Stomach (tissue), 9 donors: ENCODE measurements around the gene P2RX6. TPM values are rescaled to one million over a fixed set of nuclear protein-coding genes. Genes with fewer than 3 reads are reported as not detected.

Source experiments
- DNase-seq, 2 donors: peaks; one replicate each; pipeline versions ENCODE4 v3.0.0 to v3.0.0-alpha.2; 2013 to 2019
- H3K27ac ChIP-seq, 5 donors: fragments of 200-600 bp in 4 of 5; sonication (generic) in 4 of 5; one replicate each; pipeline ENCODE4 v1.5.1; 2013 to 2019; ENCODE audit warnings: mild to moderate bottlenecking in 1 of 5, moderate library complexity in 1 of 5
- H3K27me3 ChIP-seq, 3 donors: fragments of 200-600 bp; sonication (generic); one replicate each; pipeline ENCODE4 v1.5.1; 2017 to 2019; ENCODE audit warnings: mixed run types in 1 of 3
- H3K36me3 ChIP-seq, 4 donors: fragments of 200-600 bp; sonication (generic); 1 replicate in 3 of 4; 2 replicates in 1 of 4; pipeline ENCODE4 v1.5.1; 2016 to 2019
- H3K4me1 ChIP-seq, 4 donors: fragments of 200-600 bp; sonication (generic); one replicate each; pipeline ENCODE4 v1.5.1; 2016 to 2019
- H3K4me3 ChIP-seq, 4 donors: fragments of 200-600 bp; sonication (generic) in 3 of 4; one replicate each; pipeline ENCODE4 v1.5.1; 2016 to 2019; ENCODE audit warnings: mild to moderate bottlenecking in 1 of 4
- H3K9me3 ChIP-seq, 4 donors: fragments of 200-600 bp; sonication (generic); one replicate each; pipeline ENCODE4 v1.5.1; 2016 to 2019
- CTCF ChIP-seq, 7 experiments: fragments of 450-650 bp in 4 of 7; fragments of 200-600 bp in 3 of 7; sonication (generic) in 3 of 7; IDR thresholded peaks; one replicate each; pipeline ENCODE4 v1.5.1; 2016 to 2019; ENCODE audit warnings: antibody characterized with exemption in 7 of 7, control low read depth in 2 of 7, mild to moderate bottlenecking in 1 of 7
- EP300 ChIP-seq: sonication (generic); formaldehyde crosslinking; IDR thresholded peaks from one replicate; pipeline ENCODE4 v1.6.1; 2017; ENCODE audit warnings: antibody characterized with exemption
- POLR2A ChIP-seq, 4 donors: fragments of 450-650 bp; IDR thresholded peaks; one replicate each; pipeline ENCODE4 v1.6.1; 2016; ENCODE audit warnings: antibody characterized with exemption in 4 of 4, control low read depth in 2 of 4, mild to moderate bottlenecking in 1 of 4, moderate library complexity in 1 of 4
- POLR2AphosphoS5 ChIP-seq, 3 donors: sonication (generic); formaldehyde crosslinking; IDR thresholded peaks; one replicate each; pipeline ENCODE4 v1.6.1; 2016; ENCODE audit warnings: antibody characterized with exemption in 3 of 3
- WGBS, 5 donors: extraction: QIAGEN DNeasy Blood & Tissue Kit in 3 of 5; methylation state at CpG; one replicate each; pipeline versions ENCODE4 v1.1.5 to v1.1.7; 2013 to 2018; 5-methylcytosine and 5-hydroxymethylcytosine counted together
- intact Hi-C: fragments of 100-400 bp; cut with DNase I; formaldehyde crosslinking; loops from one replicate; pipeline ENCODE4 v1.15.1; 2023; ENCODE audit warnings: low total_unique reads
- polyA plus RNA-seq, 3 donors: library from polyadenylated mRNA; stranded (reverse); fragments of 200-250 nt; gene quantifications; one replicate each; pipeline ENCODE4 v1.2.3, GENCODE V29; 2013
- total RNA-seq, 5 donors: library from RNA; depleted of rRNA; stranded (reverse); fragments of >200 nt; gene quantifications; one replicate each; pipeline versions ENCODE4 v1.1.0 to v1.2.3, GENCODE V29; 2014 to 2016
- donor health status: healthy with polysubstance abuse.
- donor health status: Bipolar disorder and iron deficiency.
- donor health status: healthy.

The P2RX6 gene
- total and polyA plus RNA-seq, 8 donors: 0.10 to 0.55 (median 0.31) TPM; not detected in 5

- no peaks in the 10 kb centered on the region for H3K36me3 ChIP-seq
- no peaks in the 10 kb centered on the region for H3K9me3 ChIP-seq
- H3K4me1 ChIP-seq: no peaks in the 10 kb centered on the region
- H3K27me3 ChIP-seq: peaks cover 0 to 17% (median 4%) of the 10 kb centered on the region in 3 donors
- no peak overlapping the region for H3K27ac ChIP-seq
- intact Hi-C loops: no loop called here
- 79 to 87% (median 83%) methylated on average over 9 of the region's 9 CpGs for WGBS, 5 donors
- TF ChIP-seq POLR2AphosphoS5 (IDR thresholded peaks at IDR 0.05) (no peak), CTCF (IDR thresholded peaks at IDR 0.05) (no peak), POLR2A (IDR thresholded peaks at IDR 0.05) (no peak), EP300 (no peak)
- DNase-seq: no peak
- H3K4me3 ChIP-seq: no peak overlapping the region
Measured at GRCh38 chr22:21051145-21051830, 36.3 kb downstream of the P2RX6 start.

GRCh38 chr22:21051831-21052400 is 37.0 kb downstream of the P2RX6 start:
- TF ChIP-seq EP300 (no peak), CTCF (IDR thresholded peaks at IDR 0.05) (no peak), POLR2AphosphoS5 (IDR thresholded peaks at IDR 0.05) (no peak), POLR2A (IDR thresholded peaks at IDR 0.05) (no peak)
- Histone ChIP-seq H3K27ac (no peak overlapping the region), H3K27me3 (peaks cover 0 to 19% (median 4%) of the 10 kb centered on the region in 3 donors), H3K4me1 (no peaks in the 10 kb centered on the region), H3K4me3 (no peak overlapping the region), H3K9me3 (no peaks in the 10 kb centered on the region), H3K36me3 (no peaks in the 10 kb centered on the region)
- no peak for DNase-seq
- WGBS, 5 donors: 58 to 72% (median 68%) methylated on average over 8 of the region's 8 CpGs
- intact Hi-C loops: no loop called here

GRCh38 chr22:21052715-21053459 is 37.9 kb downstream of the P2RX6 start:
- WGBS, 5 donors: 70 to 80% (median 73%) methylated on average over 7 to 8 of the region's 8 CpGs
- H3K27ac ChIP-seq: no peak overlapping the region
- peaks cover 0 to 22% (median 4%) of the 10 kb centered on the region in 3 donors for H3K27me3 ChIP-seq
- no peaks in the 10 kb centered on the region for H3K36me3 ChIP-seq
- H3K4me1 ChIP-seq: no peaks in the 10 kb centered on the region
- no peak overlapping the region for H3K4me3 ChIP-seq
- TF ChIP-seq POLR2A (IDR thresholded peaks at IDR 0.05): no peak
- TF ChIP-seq EP300: no peak
- TF ChIP-seq POLR2AphosphoS5 (IDR thresholded peaks at IDR 0.05): no peak
- no peak for TF ChIP-seq CTCF (IDR thresholded peaks at IDR 0.05)
- intact Hi-C loops: no loop called here
- H3K9me3 ChIP-seq: no peaks in the 10 kb centered on the region
- DNase-seq: no peak

- Histone ChIP-seq H3K27ac (no peak overlapping the region), H3K4me3 (no peak overlapping the region), H3K9me3 (no peaks in the 10 kb centered on the region), H3K4me1 (no peaks in the 10 kb centered on the region), H3K27me3 (peaks cover 0 to 22% (median 4%) of the 10 kb centered on the region in 3 donors), H3K36me3 (no peaks in the 10 kb centered on the region)
- intact Hi-C loops: no loop called here
- DNase-seq: no peak
- 84 to 90% (median 87%) methylated on average over 15 of the region's 15 CpGs for WGBS, 5 donors
- TF ChIP-seq CTCF (IDR thresholded peaks at IDR 0.05) (no peak), EP300 (no peak), POLR2AphosphoS5 (IDR thresholded peaks at IDR 0.05) (no peak), POLR2A (IDR thresholded peaks at IDR 0.05) (no peak)
Measured at GRCh38 chr22:21054046-21054713, 39.2 kb downstream of the P2RX6 start.
